Activated gamma-delta T cell treated with anti-CD3 and anti-CD28 coated beads, Interleukin-2, amount 50 U/mL, for 16 hours (primary cell): ENCODE results near the gene DNAJC1.
"Not testable (repeated sequence)": the region's sequence is repeated elsewhere in the genome, so short reads cannot be mapped to it uniquely, and the experiment has no call there.

Source experiments
- DNase-seq: peaks from one replicate; pipeline ENCODE4 v3.0.0-alpha.2; 2020; ENCODE audit warnings: low read depth

Gene DNAJC1

GRCh38 chr10:21899736-21900135, 103.8 kb downstream of the DNAJC1 start:
- DNase-seq: no peak

DNA sequence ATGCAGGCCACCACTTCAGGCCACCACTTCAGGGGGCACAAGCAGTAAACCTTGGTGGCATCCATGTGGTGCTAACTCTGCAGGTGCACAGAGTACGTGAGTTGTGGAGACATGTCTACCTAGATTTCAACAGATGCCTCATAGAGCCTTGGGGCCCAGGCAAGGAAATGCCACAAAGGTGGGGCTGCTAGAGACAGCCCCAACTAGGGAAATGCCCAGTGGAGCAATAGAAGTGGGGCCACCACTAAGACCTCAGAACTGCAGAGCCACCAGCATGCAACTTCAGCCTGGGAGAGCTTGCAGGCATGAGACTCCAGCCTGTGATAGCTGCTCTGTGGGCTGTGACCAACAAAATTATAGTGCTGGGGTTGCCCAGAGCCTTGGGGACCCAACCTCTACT, 107.6 kb downstream of the DNAJC1 start:
- no peak for DNase-seq

DNA sequence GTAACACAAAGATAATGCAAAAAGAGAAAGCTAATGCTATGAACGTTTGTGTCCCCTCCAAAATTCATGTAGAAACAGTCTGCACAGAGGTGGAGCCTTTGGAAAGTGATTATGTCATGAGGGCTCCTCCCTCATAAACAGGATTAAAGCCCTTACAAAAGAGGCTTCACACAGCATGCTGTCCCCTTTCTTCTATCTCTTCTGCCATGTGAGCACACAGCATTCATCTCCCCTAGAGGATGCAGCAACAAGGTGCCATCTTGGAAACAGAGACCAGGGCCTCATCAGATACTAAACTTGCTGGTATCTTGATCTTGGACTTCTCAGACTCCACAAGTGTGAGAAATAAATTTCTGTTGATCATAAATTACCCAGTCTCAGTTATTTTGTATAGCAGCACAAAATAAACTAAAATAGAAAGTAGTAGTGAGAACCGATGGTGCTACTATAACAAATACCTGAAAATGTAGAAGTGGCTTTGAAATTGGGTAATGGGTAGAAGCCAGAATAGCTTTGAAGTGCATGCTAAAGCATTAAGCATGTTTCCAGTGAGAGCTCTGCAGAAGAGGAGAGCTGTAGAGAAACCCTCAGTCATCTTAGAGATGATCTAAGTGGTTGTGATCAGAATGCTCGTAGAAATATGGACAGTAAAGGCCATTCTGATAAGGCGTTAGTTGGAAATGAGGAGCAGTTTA, 108.7 kb downstream of the DNAJC1 start:
- no peak for DNase-seq

- DNase-seq: no peak
Measured at GRCh38 chr10:21891439-21891838, 112.1 kb downstream of the DNAJC1 start.

DNA sequence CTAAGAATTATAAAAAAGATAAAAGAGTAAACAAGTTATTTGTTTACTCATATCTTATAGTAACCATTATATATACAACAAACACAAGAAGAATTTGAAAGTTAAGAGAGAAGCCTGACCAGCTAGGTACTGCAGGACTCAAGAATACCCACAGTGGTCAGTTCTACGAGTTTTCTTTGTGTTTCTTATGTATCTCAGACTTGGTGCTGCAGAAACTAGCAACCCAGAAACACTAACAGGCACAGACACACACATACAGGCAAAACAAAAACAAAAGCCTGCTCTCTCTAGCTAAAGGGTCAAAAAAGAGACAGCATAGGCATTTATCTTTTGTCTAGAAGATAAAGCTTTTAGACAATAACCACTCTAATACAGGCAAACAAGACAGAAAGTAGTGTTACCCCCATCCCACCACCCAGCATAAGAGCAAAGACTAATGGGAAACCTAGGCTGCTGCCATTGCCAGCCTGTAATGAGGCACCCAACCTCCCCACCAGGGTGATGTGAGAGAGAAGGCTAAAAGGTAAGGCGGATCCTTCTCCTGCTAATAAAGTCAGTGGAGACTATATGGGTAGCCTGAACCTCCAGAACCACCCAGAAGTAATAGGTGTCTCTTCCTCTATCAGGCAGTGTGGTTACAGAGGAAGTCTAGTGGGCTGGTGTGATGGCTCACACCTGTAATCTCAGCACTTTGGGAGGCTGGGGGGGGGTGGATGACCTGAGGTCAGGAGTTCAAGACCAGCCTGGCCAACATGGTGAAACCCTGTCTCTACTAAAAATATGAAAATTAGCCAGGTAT, 113.9 kb downstream of the DNAJC1 start:
- no peak for DNase-seq

GRCh38 chr10:21888959-21889358, 114.6 kb downstream of the DNAJC1 start:
- peak; percentile 7 for DNase-seq

- no peak for DNase-seq
Measured at GRCh38 chr10:21885940-21886339, 117.6 kb downstream of the DNAJC1 start.

DNA sequence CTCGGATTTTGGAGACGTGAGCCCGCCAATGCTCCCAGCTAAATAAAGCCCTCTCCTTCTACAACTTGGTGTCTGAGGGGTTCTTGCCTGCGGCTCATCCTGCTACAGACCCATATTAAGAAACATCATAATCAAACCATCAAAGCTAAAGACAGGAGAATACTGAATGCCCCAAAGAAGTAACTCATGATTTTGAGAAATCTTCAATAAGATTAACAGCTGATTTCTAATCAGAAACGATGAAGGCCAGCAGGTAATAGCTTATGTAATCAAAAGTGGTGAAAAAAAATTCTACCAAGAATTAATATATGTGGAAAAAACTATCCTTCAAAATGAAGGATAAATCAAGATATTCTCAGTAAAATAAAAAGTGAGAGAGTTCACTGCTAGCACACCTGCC, 130.3 kb downstream of the DNAJC1 start:
- no peak for DNase-seq

- not testable (repeated sequence) for DNase-seq
Measured at GRCh38 chr10:21872771-21873170, 130.8 kb downstream of the DNAJC1 start.

DNA sequence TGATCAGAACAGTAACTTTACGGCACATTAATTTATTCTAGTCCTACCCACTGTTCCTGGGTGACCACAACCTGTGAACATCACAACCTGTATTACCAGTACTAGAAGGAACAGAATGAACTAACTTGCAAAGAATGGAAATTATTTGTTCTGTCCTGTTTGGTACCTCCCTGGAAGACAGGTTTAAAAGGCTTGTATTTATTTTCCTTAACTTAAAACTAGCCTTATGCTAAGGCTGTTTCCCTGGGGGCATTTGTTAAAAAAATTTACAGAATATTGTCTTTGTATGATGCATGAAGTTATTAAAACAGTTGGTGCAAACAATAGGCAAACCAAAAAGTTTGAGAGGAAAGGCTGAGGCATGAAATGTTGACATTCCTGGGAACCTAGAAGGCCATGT, 132.7 kb downstream of the DNAJC1 start:
- no peak for DNase-seq

DNA sequence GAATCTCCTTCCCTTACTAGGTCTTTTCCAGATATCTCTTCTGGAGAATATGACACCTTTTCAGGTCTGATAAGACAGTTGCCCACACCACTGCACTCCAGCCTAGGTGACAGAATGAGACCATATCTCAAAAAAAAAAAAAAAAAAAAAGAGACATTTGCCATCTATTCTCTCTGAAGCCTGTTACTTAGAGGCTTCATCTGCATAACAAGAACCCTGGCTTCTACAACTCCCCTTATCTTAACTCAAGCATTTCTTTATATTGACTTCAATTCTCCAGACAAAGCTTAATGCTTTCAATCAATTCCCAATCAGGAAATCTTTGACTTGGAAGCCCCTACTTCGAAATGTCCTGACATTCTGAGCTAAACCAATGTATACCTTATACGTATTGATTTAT, 134.4 kb downstream of the DNAJC1 start:
- DNase-seq: not testable (repeated sequence)

DNA sequence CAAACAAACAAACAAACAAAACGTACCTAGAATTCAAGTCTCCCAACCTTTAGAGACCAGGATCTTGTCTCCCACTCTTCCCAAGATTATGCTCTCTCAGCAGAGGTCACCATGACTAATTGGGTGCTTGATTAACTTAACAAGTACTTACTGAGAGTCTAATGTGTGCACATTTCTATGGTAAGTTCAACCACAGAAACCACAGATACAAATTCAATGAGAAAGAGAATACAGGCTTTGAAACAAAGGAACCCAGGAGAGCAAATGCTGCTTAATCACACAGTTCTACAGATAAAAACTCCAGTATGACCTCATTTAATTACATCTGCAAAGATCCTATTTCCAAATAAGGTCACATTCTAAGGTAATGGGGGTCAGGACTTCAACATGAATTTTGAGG, 142.8 kb downstream of the DNAJC1 start:
- no peak for DNase-seq

GRCh38 chr10:21858455-21858854, 145.1 kb downstream of the DNAJC1 start:
- DNase-seq: no peak

GRCh38 chr10:21849607-21850006, 153.9 kb downstream of the DNAJC1 start:
- no peak for DNase-seq

DNA sequence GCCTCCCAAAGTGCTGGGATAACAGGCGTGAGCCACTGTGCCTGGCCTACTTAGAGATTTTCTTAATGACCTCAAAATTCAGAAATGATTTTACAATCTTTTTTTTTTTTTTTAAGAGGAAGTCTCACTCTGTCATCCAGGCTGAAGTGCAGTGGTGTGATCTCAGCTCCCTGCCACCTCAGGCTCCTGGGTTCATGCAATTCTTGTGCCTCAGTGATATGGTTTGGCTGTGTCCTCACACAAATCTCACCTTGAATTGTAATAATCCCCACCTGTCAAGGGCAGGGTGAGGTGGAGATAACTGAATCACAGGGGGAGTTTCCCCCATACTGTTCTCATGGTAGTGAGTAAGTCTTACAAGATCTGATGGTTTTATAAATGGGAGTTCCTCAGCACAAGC, 159.9 kb downstream of the DNAJC1 start:
- no peak for DNase-seq

DNA sequence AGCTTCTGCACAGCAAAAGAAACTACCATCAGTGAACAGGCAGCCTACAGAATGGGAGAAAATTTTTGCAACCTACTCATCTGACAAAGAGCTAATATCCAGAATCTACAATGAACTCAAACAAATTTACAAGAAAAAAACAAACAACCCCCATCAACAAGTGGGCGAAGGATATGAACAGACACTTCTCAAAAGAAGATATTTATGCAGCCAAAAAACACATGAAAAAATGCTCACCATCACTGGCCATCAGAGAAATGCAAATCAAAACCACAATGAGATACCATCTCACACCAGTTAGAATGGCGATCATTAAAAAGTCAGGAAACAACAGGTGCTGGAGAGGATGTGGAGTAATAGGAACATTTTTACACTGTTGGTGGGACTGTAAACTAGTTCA, 162.3 kb downstream of the DNAJC1 start:
- DNase-seq: not testable (repeated sequence)

GRCh38 chr10:21837487-21837886, 166.0 kb downstream of the DNAJC1 start:
- DNase-seq: not testable (repeated sequence)

DNA sequence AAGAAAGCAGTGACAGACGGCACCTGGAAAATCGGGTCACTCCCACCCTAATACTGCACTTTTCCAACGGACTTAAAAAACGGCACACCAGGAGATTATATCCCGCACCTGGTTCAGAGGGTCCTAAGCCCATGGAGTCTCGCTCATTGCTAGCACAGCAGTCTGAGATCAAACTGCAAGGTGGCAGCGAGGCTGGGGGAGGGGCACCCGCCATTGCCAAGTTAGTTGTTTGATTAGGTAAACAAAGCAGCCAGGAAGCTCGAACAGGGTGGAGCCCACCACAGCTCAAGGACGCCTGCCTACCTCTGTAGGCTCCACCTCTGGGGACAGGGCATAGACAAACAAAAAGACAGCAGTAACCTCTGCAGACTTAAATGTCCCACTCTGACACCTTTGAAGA, 169.0 kb downstream of the DNAJC1 start:
- not testable (repeated sequence) for DNase-seq

GRCh38 chr10:21832821-21833130, 170.8 kb downstream of the DNAJC1 start:
- no peak for DNase-seq

DNA sequence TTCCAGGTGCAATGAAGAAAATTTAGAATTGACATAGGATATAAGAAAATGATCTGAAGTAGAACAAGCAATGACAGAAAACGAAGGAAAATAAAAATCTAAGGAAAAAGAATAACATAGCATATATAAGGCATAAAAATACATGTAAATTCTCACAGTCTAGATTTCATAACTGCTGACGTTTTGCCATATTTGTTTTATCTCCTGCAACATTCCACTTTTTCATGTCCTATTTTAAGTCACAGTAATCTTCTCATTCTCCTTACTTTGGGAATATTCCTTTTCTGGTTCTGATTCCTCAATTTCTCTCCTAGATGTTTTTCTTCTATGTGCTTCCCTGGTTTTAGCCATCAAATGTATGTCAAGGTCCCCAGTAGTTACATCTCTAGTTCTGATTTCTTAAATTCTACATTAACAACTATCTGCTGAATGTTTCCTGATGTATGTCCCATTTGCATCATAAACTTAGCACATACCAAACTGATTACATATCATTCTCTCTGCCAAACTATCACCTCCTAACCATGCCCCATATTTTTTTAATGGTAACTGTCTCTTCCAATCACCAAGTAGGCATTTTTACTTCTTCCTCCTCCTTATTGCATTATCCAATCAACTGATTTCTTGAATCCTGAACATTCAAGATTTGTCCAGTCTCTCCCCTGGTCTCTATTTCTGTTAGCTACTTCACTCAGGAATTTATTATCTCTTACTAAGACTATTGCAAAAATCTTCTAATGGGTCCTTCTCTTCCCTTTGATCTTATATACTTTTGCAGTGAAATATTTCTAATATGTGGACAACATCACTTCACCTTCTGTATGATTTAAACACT, 171.3 kb downstream of the DNAJC1 start:
- no peak for DNase-seq

GRCh38 chr10:21830037-21830436, 173.5 kb downstream of the DNAJC1 start:
- no peak for DNase-seq

GRCh38 chr10:21827308-21827707, 176.2 kb downstream of the DNAJC1 start:
- DNase-seq: no peak

- no peak for DNase-seq
Measured at GRCh38 chr10:21826725-21827124, 176.8 kb downstream of the DNAJC1 start.
